ENCODE data around the gene MED25. TPM values are rescaled to one million over a fixed set of nuclear protein-coding genes. Genes with fewer than 3 reads are reported as not detected.

MED25 gene
- polyA plus RNA-seq, 3 donors, result 13.9 to 52.9 (median 18.5) TPM

DNA sequence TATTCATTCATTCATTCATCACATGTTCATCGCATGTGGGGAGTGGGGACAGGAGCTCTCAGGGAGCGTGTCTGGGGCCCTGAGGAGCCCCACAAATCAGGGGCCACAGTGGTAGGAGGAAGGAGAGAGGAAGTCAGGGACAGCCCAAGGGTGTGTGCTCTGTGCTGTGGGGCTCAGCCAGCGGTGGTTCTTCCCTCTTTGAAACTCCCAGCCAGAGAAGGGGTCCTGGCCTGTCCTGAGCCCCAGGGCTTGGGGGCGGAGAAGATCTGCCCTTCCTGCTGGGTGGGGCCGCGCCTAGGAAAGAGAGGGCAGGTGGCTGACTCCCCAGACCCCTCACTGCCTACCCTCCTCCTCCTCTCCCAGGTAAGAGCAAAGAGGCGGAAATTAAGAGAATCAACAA, 36.7 kb upstream of the MED25 start:
- H3K27ac ChIP-seq (ENCODE audit: low read depth in 1 of 2, low read length in 2 of 2), result peak overlapping the region; percentile 73 to 91
- peaks cover 72% of the 10 kb centered on the region for H3K79me2 ChIP-seq (ENCODE audit: insufficient read depth, low read length)
- H3K4me3 ChIP-seq (replicated peaks in 1 of 3; ENCODE audit: low read depth in 2 of 3, low read length in 3 of 3), result peak overlapping the region; percentile 39 to 69 (median 45)
- peaks cover 39 to 57% of the 10 kb centered on the region in 2 donors for H3K36me3 Mint-ChIP-seq
- peak overlapping the region; percentile 87 to 99 (median 97) for H3K27ac Mint-ChIP-seq
- peak; percentile 14 to 35 (median 33) for DNase-seq
- H3K4me1 ChIP-seq (ENCODE audit: control insufficient read depth in 1 of 2, insufficient read depth in 2 of 2, low read length in 2 of 2), result peaks cover 42 to 45% of the 10 kb centered on the region in 2 donors
- WGBS (ENCODE audit: insufficient coverage), result no CpG with 5 or more reads among the region's 7 CpGs
- no peaks in the 10 kb centered on the region for H3K27me3 ChIP-seq (ENCODE audit: control insufficient read depth in 2 of 2, insufficient read depth in 2 of 2, low read length in 2 of 2)
- no peaks in the 10 kb centered on the region for H3K27me3 Mint-ChIP-seq (ENCODE audit: low read depth in 3 of 3)
- H3K4me2 ChIP-seq (replicated peaks; ENCODE audit: extremely low read depth, low read length, poor library complexity, severe bottlenecking), result peak overlapping the region; percentile 71
- no peaks in the 10 kb centered on the region for H3K9me3 ChIP-seq (replicated peaks in 1 of 2; ENCODE audit: control insufficient read depth in 1 of 2, insufficient read depth in 1 of 2, low read length in 2 of 2)
- H4K20me1 ChIP-seq (ENCODE audit: insufficient read depth, low read length), result peaks cover 13% of the 10 kb centered on the region
- peaks cover 0 to 5% (median 0%) of the 10 kb centered on the region in 7 donors for H3K9me3 Mint-ChIP-seq
- TF ChIP-seq, protein P1, sequence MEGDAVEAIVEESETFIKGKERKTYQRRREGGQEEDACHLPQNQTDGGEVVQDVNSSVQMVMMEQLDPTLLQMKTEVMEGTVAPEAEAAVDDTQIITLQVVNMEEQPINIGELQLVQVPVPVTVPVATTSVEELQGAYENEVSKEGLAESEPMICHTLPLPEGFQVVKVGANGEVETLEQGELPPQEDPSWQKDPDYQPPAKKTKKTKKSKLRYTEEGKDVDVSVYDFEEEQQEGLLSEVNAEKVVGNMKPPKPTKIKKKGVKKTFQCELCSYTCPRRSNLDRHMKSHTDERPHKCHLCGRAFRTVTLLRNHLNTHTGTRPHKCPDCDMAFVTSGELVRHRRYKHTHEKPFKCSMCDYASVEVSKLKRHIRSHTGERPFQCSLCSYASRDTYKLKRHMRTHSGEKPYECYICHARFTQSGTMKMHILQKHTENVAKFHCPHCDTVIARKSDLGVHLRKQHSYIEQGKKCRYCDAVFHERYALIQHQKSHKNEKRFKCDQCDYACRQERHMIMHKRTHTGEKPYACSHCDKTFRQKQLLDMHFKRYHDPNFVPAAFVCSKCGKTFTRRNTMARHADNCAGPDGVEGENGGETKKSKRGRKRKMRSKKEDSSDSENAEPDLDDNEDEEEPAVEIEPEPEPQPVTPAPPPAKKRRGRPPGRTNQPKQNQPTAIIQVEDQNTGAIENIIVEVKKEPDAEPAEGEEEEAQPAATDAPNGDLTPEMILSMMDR (IDR thresholded peaks at IDR 0.05), result no peak
- peaks cover 36 to 43% of the 10 kb centered on the region in 2 donors for H3K36me3 ChIP-seq (replicated peaks in 1 of 2; ENCODE audit: control insufficient read depth in 1 of 2, insufficient read depth in 2 of 2, low read length in 2 of 2)
- H3K4me3 Mint-ChIP-seq, result peak overlapping the region; percentile 73 to 90
- peak overlapping the region; percentile 30 for H2AFZ ChIP-seq (ENCODE audit: insufficient read depth, low read depth, low read length, poor library complexity, severe bottlenecking)
- intact Hi-C loops (cut with micrococcal nuclease), result no loop called here
- peak overlapping the region; percentile 66 for H3K9ac ChIP-seq (ENCODE audit: insufficient read depth, low read length, poor library complexity, severe bottlenecking)
- peaks cover 45% of the 10 kb centered on the region for H3K4me1 Mint-ChIP-seq

DNA sequence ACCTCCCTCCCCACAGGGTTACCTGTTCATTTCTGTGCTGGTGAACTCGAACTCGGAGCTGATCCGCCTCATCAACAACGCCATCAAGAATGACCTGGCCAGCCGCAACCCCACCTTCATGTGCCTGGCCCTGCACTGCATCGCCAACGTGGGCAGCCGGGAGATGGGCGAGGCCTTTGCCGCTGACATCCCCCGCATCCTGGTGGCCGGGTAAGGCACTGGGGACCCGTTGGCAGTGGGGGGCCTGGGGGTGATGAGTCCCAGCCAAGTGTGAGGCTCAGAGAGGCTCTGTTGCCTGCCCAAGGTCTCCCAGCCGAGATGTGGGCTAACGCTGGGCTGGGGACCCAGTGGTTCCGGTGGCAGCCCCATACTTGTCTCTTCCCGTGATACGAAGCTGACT, 35.6 kb upstream of the MED25 start:
- Histone ChIP-seq H3K36me3 (replicated peaks in 1 of 2; ENCODE audit: control insufficient read depth in 1 of 2, insufficient read depth in 2 of 2, low read length in 2 of 2) (peaks cover 44 to 54% of the 10 kb centered on the region in 2 donors), H3K4me1 (ENCODE audit: control insufficient read depth in 1 of 2, insufficient read depth in 2 of 2, low read length in 2 of 2) (peaks cover 42 to 45% of the 10 kb centered on the region in 2 donors), H3K27me3 (ENCODE audit: control insufficient read depth in 2 of 2, insufficient read depth in 2 of 2, low read length in 2 of 2) (no peaks in the 10 kb centered on the region), H3K9me3 (replicated peaks in 1 of 2; ENCODE audit: control insufficient read depth in 1 of 2, insufficient read depth in 1 of 2, low read length in 2 of 2) (no peaks in the 10 kb centered on the region), H3K9ac (ENCODE audit: insufficient read depth, low read length, poor library complexity, severe bottlenecking) (peak overlapping the region; percentile 66), H3K4me3 (replicated peaks in 1 of 3; ENCODE audit: low read depth in 2 of 3, low read length in 3 of 3) (no peak overlapping the region), H3K79me2 (ENCODE audit: insufficient read depth, low read length) (peaks cover 67% of the 10 kb centered on the region), H3K4me2 (replicated peaks; ENCODE audit: extremely low read depth, low read length, poor library complexity, severe bottlenecking) (peak overlapping the region; percentile 71), H3K27ac (ENCODE audit: low read depth in 1 of 2, low read length in 2 of 2) (peak overlapping the region in 1 of 2 donors; percentile 91), H4K20me1 (ENCODE audit: insufficient read depth, low read length) (peaks cover 19% of the 10 kb centered on the region), H2AFZ (ENCODE audit: insufficient read depth, low read depth, low read length, poor library complexity, severe bottlenecking) (no peak overlapping the region)
- H3K4me1 Mint-ChIP-seq, result peaks cover 42% of the 10 kb centered on the region
- WGBS (ENCODE audit: insufficient coverage), result over 99% methylated on average over 17 of the region's 18 CpGs
- H3K4me3 Mint-ChIP-seq, result no peak overlapping the region
- no peaks in the 10 kb centered on the region for H3K27me3 Mint-ChIP-seq (ENCODE audit: low read depth in 3 of 3)
- intact Hi-C loops (cut with micrococcal nuclease), result no loop called here
- peaks cover 0 to 5% (median 0%) of the 10 kb centered on the region in 7 donors for H3K9me3 Mint-ChIP-seq
- H3K36me3 Mint-ChIP-seq, result peaks cover 45 to 62% of the 10 kb centered on the region in 2 donors
- TF ChIP-seq, protein P1 (IDR thresholded peaks at IDR 0.05), result no peak
- peak overlapping the region in 6 of 7 donors; percentile 84 to 99 (median 96) for H3K27ac Mint-ChIP-seq
- DNase-seq, result no peak
